Large intestine (tissue), 3 donors: ENCODE results near the gene SGCE. TPM values are rescaled to one million over a fixed set of nuclear protein-coding genes. Genes with fewer than 3 reads are reported as not detected.

ENCODE experiments used
- DNase-seq, 2 donors: peaks; one replicate each; pipeline versions ENCODE4 v3.0.0 to v3.0.0-alpha.2; 2013
- H3K27ac ChIP-seq: one replicate; pipeline ENCODE4 v1.5.1; 2013; ENCODE audit warnings: low read length
- H3K27me3 ChIP-seq: 2 replicates; pipeline ENCODE4 v1.6.1; 2013; ENCODE audit warnings: low read length; ENCODE audit not compliant: control insufficient read depth, insufficient read depth
- H3K36me3 ChIP-seq: 2 replicates; pipeline ENCODE4 v1.6.1; 2013; ENCODE audit warnings: low read length; ENCODE audit not compliant: control insufficient read depth, insufficient read depth
- H3K4me1 ChIP-seq: one replicate; pipeline ENCODE4 v1.6.1; 2013; ENCODE audit warnings: low read length; ENCODE audit not compliant: control insufficient read depth, insufficient read depth
- H3K4me3 ChIP-seq: one replicate; pipeline ENCODE4 v1.5.1; 2013; ENCODE audit warnings: low read length
- H3K9me3 ChIP-seq: one replicate; pipeline ENCODE4 v1.6.1; 2013; ENCODE audit warnings: mild to moderate bottlenecking, low read depth, low read length, moderate library complexity; ENCODE audit not compliant: control insufficient read depth
- WGBS: methylation state at CpG from one replicate; pipeline ENCODE4 v1.1.5; 2013; ENCODE audit warnings: low lambda C conversion rate; ENCODE audit not compliant: insufficient coverage; 5-methylcytosine and 5-hydroxymethylcytosine counted together
- polyA plus RNA-seq: library from polyadenylated mRNA; unstranded; fragments of 120-200 nt; gene quantifications from one replicate; pipeline ENCODE4 v1.2.1, GENCODE V29; 2013

The SGCE gene
- polyA plus RNA-seq, 1 donor, result 36.2 TPM

GRCh38 chr7:94602181-94602580, 53.8 kb downstream of the SGCE start:
- H3K27ac ChIP-seq, result no peak overlapping the region
- no peaks in the 10 kb centered on the region for H3K27me3 ChIP-seq
- peaks cover 2% of the 10 kb centered on the region for H3K36me3 ChIP-seq
- H3K4me3 ChIP-seq, result no peak overlapping the region
- no peaks in the 10 kb centered on the region for H3K9me3 ChIP-seq
- no peak for DNase-seq
- H3K4me1 ChIP-seq, result no peaks in the 10 kb centered on the region
- WGBS, result no CpG with 5 or more reads among the region's 1 CpG

DNA sequence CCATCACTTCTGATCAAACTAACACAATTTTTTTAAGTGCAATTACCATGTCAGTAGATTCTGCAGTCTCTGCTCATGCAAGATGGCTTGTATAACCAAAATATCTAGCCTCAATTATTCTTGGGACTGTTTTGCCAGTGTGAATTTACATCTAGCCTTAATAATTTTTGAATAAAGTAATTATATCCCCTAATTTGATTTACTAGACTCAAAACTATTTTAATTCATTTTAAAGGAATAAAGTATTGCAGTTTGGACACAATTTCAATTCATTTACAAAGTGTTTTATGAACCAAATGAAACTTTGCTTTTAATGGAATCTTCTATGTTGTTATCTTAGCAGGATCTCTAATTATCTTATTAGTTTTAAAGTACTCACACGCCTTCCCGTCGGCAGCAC, 55.7 kb downstream of the SGCE start:
- no peak for DNase-seq
- Histone ChIP-seq H3K9me3 (no peaks in the 10 kb centered on the region), H3K4me3 (no peak overlapping the region), H3K27me3 (no peaks in the 10 kb centered on the region), H3K4me1 (peaks cover 4% of the 10 kb centered on the region), H3K36me3 (peaks cover 2% of the 10 kb centered on the region), H3K27ac (no peak overlapping the region)
- WGBS, result 100% methylated on average over 2 of the region's 3 CpGs

DNA sequence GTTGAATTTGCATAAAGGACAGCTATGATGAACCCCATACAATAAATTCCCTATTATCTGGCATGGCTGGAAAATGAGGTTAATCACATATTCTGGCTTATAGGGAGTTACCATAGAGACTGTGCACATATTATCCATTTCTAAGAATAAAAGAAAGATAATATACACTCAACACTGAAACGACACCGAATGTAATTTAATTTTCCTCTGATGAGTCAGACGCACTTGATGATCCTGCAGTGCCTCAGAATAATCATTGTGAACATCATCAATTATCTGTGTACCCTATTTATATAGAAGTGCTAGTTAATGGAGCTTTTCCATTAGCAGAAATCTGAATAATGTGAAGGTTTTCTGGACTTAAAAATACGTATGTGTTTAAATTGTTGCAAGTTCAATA, 60.2 kb downstream of the SGCE start:
- H3K9me3 ChIP-seq, result no peaks in the 10 kb centered on the region

DNA sequence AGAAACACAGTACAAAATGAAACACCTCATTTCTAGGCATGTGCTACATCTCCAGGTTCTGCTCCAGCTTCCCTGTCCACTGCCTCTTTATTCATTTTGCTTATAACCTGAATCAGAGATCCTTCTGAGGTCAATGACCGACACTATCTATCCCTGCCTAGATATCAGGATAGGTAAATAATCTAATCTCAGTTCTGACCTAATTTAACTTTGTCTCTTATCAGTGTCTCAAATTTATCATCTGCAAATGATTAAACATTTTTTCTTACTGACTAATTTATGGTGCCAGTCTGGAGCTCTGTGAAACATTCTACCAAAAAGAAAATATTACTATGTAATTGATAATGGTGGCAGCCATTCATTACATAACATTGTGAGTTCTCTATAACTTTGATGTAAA, 61.1 kb downstream of the SGCE start:
- Histone ChIP-seq H3K36me3 (peaks cover 2% of the 10 kb centered on the region), H3K27ac (no peak overlapping the region), H3K27me3 (peaks cover 5% of the 10 kb centered on the region), H3K4me3 (no peak overlapping the region), H3K4me1 (peaks cover 5% of the 10 kb centered on the region), H3K9me3 (no peaks in the 10 kb centered on the region)
- no CpG with 5 or more reads among the region's 1 CpG for WGBS
- peak; percentile 6 to 15 for DNase-seq

More for the DNA sequence above, 60.2 kb downstream of the SGCE start:
- no peak for DNase-seq
- Histone ChIP-seq H3K4me3 (no peak overlapping the region), H3K4me1 (peaks cover 5% of the 10 kb centered on the region), H3K27ac (no peak overlapping the region), H3K27me3 (peaks cover 5% of the 10 kb centered on the region), H3K36me3 (peaks cover 2% of the 10 kb centered on the region)
- WGBS, result 86% methylated on average over 1 of the region's 4 CpGs

DNA sequence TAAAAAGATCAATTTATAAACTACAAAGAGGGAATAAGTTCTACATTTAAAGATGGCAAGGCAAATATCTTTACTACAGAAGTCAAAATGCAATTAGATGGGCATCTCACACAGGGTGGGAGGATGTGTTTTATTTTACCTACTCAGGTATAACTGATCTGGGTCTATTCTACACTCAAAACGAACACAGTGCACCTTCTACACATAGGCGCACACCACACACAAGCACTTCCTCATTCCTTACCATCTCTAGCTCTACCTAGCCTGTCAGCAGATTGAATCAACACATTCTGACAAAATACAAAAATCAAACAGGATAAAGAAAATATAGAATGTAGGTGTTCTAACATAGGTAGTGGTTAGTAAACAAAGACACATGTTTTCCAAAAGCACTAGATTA, 64.8 kb downstream of the SGCE start:
- H3K27me3 ChIP-seq, result peaks cover 5% of the 10 kb centered on the region
- H3K4me3 ChIP-seq, result no peak overlapping the region
- no peak overlapping the region for H3K27ac ChIP-seq
- H3K4me1 ChIP-seq, result peaks cover 5% of the 10 kb centered on the region
- no peak for DNase-seq
- WGBS, result no CpG with 5 or more reads among the region's 2 CpGs
- no peaks in the 10 kb centered on the region for H3K36me3 ChIP-seq
- H3K9me3 ChIP-seq, result no peaks in the 10 kb centered on the region

DNA sequence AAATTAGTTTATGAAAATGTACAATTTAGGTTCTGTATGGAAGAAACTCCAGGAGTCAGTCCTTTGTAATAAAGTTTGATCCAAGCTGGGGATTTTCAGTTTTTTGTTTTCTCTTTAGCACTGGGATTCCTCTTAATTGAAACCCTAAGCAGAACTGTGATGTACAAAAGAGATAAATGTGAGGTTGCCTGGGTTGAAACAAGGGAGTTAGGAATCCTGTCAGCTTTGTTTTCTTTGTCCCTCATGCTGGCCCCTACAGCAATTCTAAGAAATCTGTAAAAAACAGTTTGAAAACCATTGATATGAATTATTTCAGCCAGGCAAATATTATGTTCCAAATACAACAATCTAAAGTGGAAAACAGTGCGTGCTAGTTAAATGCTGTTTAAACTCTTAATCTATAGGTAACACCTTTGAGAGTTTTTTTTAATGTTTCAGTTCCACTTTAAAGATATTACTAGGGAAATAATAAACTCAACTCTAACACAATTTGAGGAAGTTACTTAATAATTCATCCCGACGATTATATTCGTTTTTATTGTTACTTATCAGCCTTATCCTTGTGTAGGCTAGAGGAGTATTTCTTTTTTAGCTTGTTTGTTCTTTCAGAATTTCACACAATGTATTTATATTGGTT, 65.3 kb downstream of the SGCE start:
- Histone ChIP-seq H3K36me3 (no peaks in the 10 kb centered on the region), H3K27ac (no peak overlapping the region), H3K27me3 (peaks cover 5% of the 10 kb centered on the region), H3K9me3 (no peaks in the 10 kb centered on the region), H3K4me3 (no peak overlapping the region), H3K4me1 (peaks cover 5% of the 10 kb centered on the region)
- 89% methylated on average over 3 of the region's 4 CpGs for WGBS
- DNase-seq, result no peak

GRCh38 chr7:94588075-94588474, 67.9 kb downstream of the SGCE start:
- WGBS, result no CpG with 5 or more reads among the region's 2 CpGs
- H3K4me1 ChIP-seq, result no peaks in the 10 kb centered on the region
- H3K27ac ChIP-seq, result no peak overlapping the region
- DNase-seq, result no peak
- no peak overlapping the region for H3K4me3 ChIP-seq
- H3K36me3 ChIP-seq, result no peaks in the 10 kb centered on the region
- no peaks in the 10 kb centered on the region for H3K27me3 ChIP-seq
- no peaks in the 10 kb centered on the region for H3K9me3 ChIP-seq

- H3K9me3 ChIP-seq, result no peaks in the 10 kb centered on the region
- no CpG with 5 or more reads among the region's 1 CpG for WGBS
- DNase-seq, result no peak
- no peak overlapping the region for H3K27ac ChIP-seq
- H3K36me3 ChIP-seq, result no peaks in the 10 kb centered on the region
- no peaks in the 10 kb centered on the region for H3K4me1 ChIP-seq
- H3K27me3 ChIP-seq, result no peaks in the 10 kb centered on the region
- H3K4me3 ChIP-seq, result no peak overlapping the region
Observed at GRCh38 chr7:94584113-94584512, 71.8 kb downstream of the SGCE start.

GRCh38 chr7:94580601-94581000, 75.3 kb downstream of the SGCE start:
- Histone ChIP-seq H3K4me1 (peaks cover 3% of the 10 kb centered on the region), H3K4me3 (no peak overlapping the region), H3K36me3 (no peaks in the 10 kb centered on the region), H3K27ac (peak overlapping the region; percentile 73), H3K9me3 (peaks cover 5% of the 10 kb centered on the region), H3K27me3 (no peaks in the 10 kb centered on the region)
- peak; percentile 68 to 69 for DNase-seq
- WGBS, result 57% methylated on average over 1 of the region's 1 CpG

DNA sequence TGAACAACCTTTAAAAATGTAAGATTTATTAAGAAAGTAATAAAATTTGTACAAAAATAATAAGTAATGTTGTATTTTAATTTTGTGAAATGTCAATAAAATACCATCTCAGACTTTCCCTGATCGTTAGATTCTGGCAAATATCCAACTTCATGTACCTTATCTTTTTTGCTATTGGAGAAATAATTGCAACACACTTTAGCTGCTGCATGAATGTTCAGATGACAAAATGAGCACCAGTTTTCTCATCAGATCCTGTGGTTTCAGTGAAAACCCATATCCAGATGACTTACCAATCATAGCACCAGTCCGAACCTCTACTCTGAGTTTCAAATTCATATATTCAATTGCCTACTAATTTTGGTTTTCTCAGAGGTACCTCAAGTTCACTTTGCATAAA, 76.5 kb downstream of the SGCE start:
- Histone ChIP-seq H3K9me3 (peaks cover 11% of the 10 kb centered on the region), H3K27me3 (no peaks in the 10 kb centered on the region), H3K36me3 (no peaks in the 10 kb centered on the region), H3K4me1 (peaks cover 3% of the 10 kb centered on the region), H3K4me3 (no peak overlapping the region), H3K27ac (no peak overlapping the region)
- no peak for DNase-seq
- 17% methylated on average over 1 of the region's 2 CpGs for WGBS

GRCh38 chr7:94578614-94579013, 77.3 kb downstream of the SGCE start:
- Histone ChIP-seq H3K27ac (no peak overlapping the region), H3K9me3 (peaks cover 11% of the 10 kb centered on the region), H3K36me3 (no peaks in the 10 kb centered on the region), H3K4me1 (peaks cover 3% of the 10 kb centered on the region), H3K27me3 (no peaks in the 10 kb centered on the region), H3K4me3 (no peak overlapping the region)
- no peak for DNase-seq
